HEK293 (cell line): ENCODE results near the gene MTCL1.

ENCODE experiments used
- CTCF ChIA-PET: fragments of 350-600 bp; formaldehyde crosslinking; extraction: SDS; loops from one replicate; lab custom pipeline; 2021; ENCODE audit warnings: antibody characterized with exemption; lab: Yijun Ruan, JAX
- POLR2A ChIA-PET: fragments of 300-600 bp; formaldehyde crosslinking; extraction: SDS; loops from one replicate; lab custom pipeline; 2020; ENCODE audit warnings: antibody characterized with exemption, inconsistent platforms; lab: Yijun Ruan, JAX
- H3K27ac ChIP-seq: fragments of 200-500 bp; sonication (Bioruptor generic); 2 replicates; pipeline ENCODE4 v1.5.1; 2014; ENCODE audit warnings: low read depth, low read length, control low read depth, inconsistent platforms; ENCODE audit errors: extremely low read depth
- H3K36me3 ChIP-seq, 2 experiments: fragments of 200-500 bp in 1 of 2; sonication (Bioruptor generic) in 1 of 2; 1 replicate in 1 of 2; 2 replicates in 1 of 2; pipeline ENCODE4 v1.5.1; 2014 to 2017; ENCODE audit warnings: inconsistent platforms in 2 of 2, low read length in 2 of 2; ENCODE audit not compliant: control insufficient read depth in 2 of 2, insufficient read depth in 1 of 2
- H3K4me1 ChIP-seq: fragments of 200-500 bp; sonication (Bioruptor generic); 2 replicates; pipeline ENCODE4 v1.5.1; 2014; ENCODE audit warnings: mild to moderate bottlenecking, low read length, inconsistent platforms; ENCODE audit not compliant: control insufficient read depth, insufficient read depth
- H3K4me3 ChIP-seq: 2 replicates; pipeline ENCODE4 v1.5.1; 2011; ENCODE audit warnings: low read depth, mild to moderate bottlenecking, control low read depth, low read length, moderate library complexity
- H3K9me3 ChIP-seq: fragments of 200-500 bp; sonication (Bioruptor generic); 2 replicates; pipeline ENCODE4 v1.5.1; 2014; ENCODE audit warnings: low read depth, low read length, inconsistent platforms; ENCODE audit not compliant: control insufficient read depth, insufficient read depth
- FEZF1 ChIP-seq: fragments of 450-650 bp; formaldehyde crosslinking; IDR thresholded peaks from 2 replicates; pipeline ENCODE4 v1.5.1; 2016; ENCODE audit warnings: missing biosample characterization, missing genetic modification characterization
- INSM2 ChIP-seq: fragments of 450-650 bp; formaldehyde crosslinking; IDR thresholded peaks from 2 replicates; pipeline ENCODE4 v1.5.1; 2016; ENCODE audit warnings: missing biosample characterization, missing genetic modification characterization
- KLF17 ChIP-seq: fragments of 450-650 bp; formaldehyde crosslinking; IDR thresholded peaks from 2 replicates; pipeline ENCODE4 v1.5.1; 2016; ENCODE audit warnings: missing biosample characterization, missing genetic modification characterization
- PRDM6 ChIP-seq: fragments of 450-650 bp; formaldehyde crosslinking; IDR thresholded peaks from 2 replicates; pipeline ENCODE4 v1.5.1; 2017; ENCODE audit warnings: missing biosample characterization, missing genetic modification characterization
- SCRT2 ChIP-seq: fragments of 450-650 bp; formaldehyde crosslinking; IDR thresholded peaks from 2 replicates; pipeline ENCODE4 v1.5.1; 2016; ENCODE audit warnings: missing biosample characterization, missing genetic modification characterization
- YY1 ChIP-seq: fragments of 450-650 bp; formaldehyde crosslinking; IDR thresholded peaks from 2 replicates; pipeline ENCODE4 v1.5.1; 2018; ENCODE audit warnings: missing biosample characterization, missing genetic modification characterization
- ZBTB26 ChIP-seq: fragments of 450-650 bp; formaldehyde crosslinking; optimal IDR thresholded peaks from 2 replicates; pipeline ENCODE3; 2016; ENCODE audit warnings: missing biosample characterization, mild to moderate bottlenecking, missing genetic modification characterization
- ZFP3 ChIP-seq: fragments of 450-650 bp; formaldehyde crosslinking; IDR thresholded peaks from 2 replicates; pipeline ENCODE4 v1.5.1; 2016; ENCODE audit warnings: low read depth, missing biosample characterization, missing genetic modification characterization
- ZNF155 ChIP-seq: fragments of 450-650 bp; formaldehyde crosslinking; IDR thresholded peaks from 2 replicates; pipeline ENCODE4 v1.5.1; 2016; ENCODE audit warnings: missing biosample characterization, missing genetic modification characterization
- ZNF221 ChIP-seq: fragments of 450-650 bp; formaldehyde crosslinking; IDR thresholded peaks from 2 replicates; pipeline ENCODE4 v1.5.1; 2017; ENCODE audit warnings: missing biosample characterization, missing genetic modification characterization, borderline replicate concordance
- ZNF560 ChIP-seq: fragments of 450-650 bp; formaldehyde crosslinking; IDR thresholded peaks from 2 replicates; pipeline ENCODE4 v1.5.1; 2017; ENCODE audit warnings: missing biosample characterization, missing genetic modification characterization, borderline replicate concordance
- ZNF580 ChIP-seq: fragments of 450-650 bp; formaldehyde crosslinking; IDR thresholded peaks from 2 replicates; pipeline ENCODE4 v1.5.1; 2016; ENCODE audit warnings: missing biosample characterization, missing genetic modification characterization
- ZNF623 ChIP-seq: fragments of 450-650 bp; formaldehyde crosslinking; IDR thresholded peaks from 2 replicates; pipeline ENCODE4 v1.5.1; 2016; ENCODE audit warnings: missing biosample characterization, missing genetic modification characterization
- ZNF626 ChIP-seq: fragments of 450-650 bp; sonication (Bioruptor Pico); formaldehyde crosslinking; IDR thresholded peaks from 2 replicates; pipeline ENCODE4 v1.5.1; 2018; ENCODE audit warnings: missing biosample characterization, missing genetic modification characterization, inconsistent platforms
- ZNF639 ChIP-seq: fragments of 450-650 bp; formaldehyde crosslinking; IDR thresholded peaks from 2 replicates; pipeline ENCODE4 v1.5.1; 2016; ENCODE audit warnings: missing biosample characterization, missing genetic modification characterization
- ZNF654 ChIP-seq: fragments of 450-650 bp; formaldehyde crosslinking; IDR thresholded peaks from 2 replicates; pipeline ENCODE4 v1.5.1; 2016; ENCODE audit warnings: low read depth, missing biosample characterization, missing genetic modification characterization

Gene MTCL1

GRCh38 chr18:8820396-8821082, 115.2 kb downstream of the MTCL1 start (continued):
- no peak for TF ChIP-seq ZNF639 (tag by site-specific recombination)
- no peak for TF ChIP-seq ZNF623 (tag by site-specific recombination)
- no peak for TF ChIP-seq ZNF654 (tag by site-specific recombination)
- no peak for TF ChIP-seq ZNF560
- TF ChIP-seq ZNF580 (tag by site-specific recombination), result no peak
- no peak for TF ChIP-seq PRDM6 (tag by site-specific recombination)
- no peak for TF ChIP-seq KLF17 (tag by site-specific recombination)

GRCh38 chr18:8821083-8821465, 115.7 kb downstream of the MTCL1 start:
- ChIA-PET POLR2A (no interaction called here), CTCF (no interaction called here)
- Histone ChIP-seq H3K4me3 (no peak overlapping the region), H3K27ac (no peak overlapping the region), H3K4me1 (no peaks in the 10 kb centered on the region), H3K9me3 (no peaks in the 10 kb centered on the region), H3K36me3 (peaks cover 11 to 57% of the 10 kb centered on the region in 2 experiments; a peak in 2 of 3 replicates)
- TF ChIP-seq KLF17 (tag by site-specific recombination), result no peak
- TF ChIP-seq FEZF1 (tag by site-specific recombination), result no peak
- no peak for TF ChIP-seq ZNF221
- no peak for TF ChIP-seq INSM2
- no peak for TF ChIP-seq ZNF155 (tag by site-specific recombination)
- TF ChIP-seq YY1 (tag by site-specific recombination), result no peak
- no peak for TF ChIP-seq ZBTB26 (tag by site-specific recombination)
- TF ChIP-seq ZNF626 (tag by site-specific recombination), result no peak
- TF ChIP-seq ZFP3 (tag by site-specific recombination), result no peak
- no peak for TF ChIP-seq SCRT2 (tag by site-specific recombination)
